ENCODE results near the gene PRPF31.
"Not testable (repeated sequence)": the region's sequence is repeated elsewhere in the genome, so short reads cannot be mapped to it uniquely, and the experiment has no call there.

The PRPF31 gene

GRCh38 chr19:54099190-54099902, 16.2 kb upstream of the PRPF31 start:
- H3K27me3 ChIP-seq (replicated peaks; ENCODE audit: control insufficient read depth, insufficient read depth, low read length), result no peaks in the 10 kb centered on the region

GRCh38 chr19:54099903-54100255, 15.7 kb upstream of the PRPF31 start:
- not testable (repeated sequence) for DNase-seq (ENCODE audit: extremely low read depth, insufficient read length); H3K27me3 ChIP-seq (replicated peaks; ENCODE audit: control insufficient read depth, insufficient read depth, low read length); H3K36me3 ChIP-seq (ENCODE audit: control insufficient read depth, insufficient read depth, low read length); H3K4me3 ChIP-seq (replicated peaks; ENCODE audit: low read depth, low read length)

More at GRCh38 chr19:54099190-54099902, 16.2 kb upstream of the PRPF31 start:
- H3K36me3 ChIP-seq (ENCODE audit: control insufficient read depth, insufficient read depth, low read length), result no peaks in the 10 kb centered on the region
- TF ChIP-seq CTCF (IDR thresholded peaks at IDR 0.05; ENCODE audit: insufficient read depth, low read length, poor library complexity, severe bottlenecking), result no peak
- DNase-seq (ENCODE audit: extremely low read depth, insufficient read length), result no peak
- no peak overlapping the region for H3K4me3 ChIP-seq (replicated peaks; ENCODE audit: low read depth, low read length)

- Histone ChIP-seq H3K27me3 (replicated peaks; ENCODE audit: control insufficient read depth, insufficient read depth, low read length) (no peaks in the 10 kb centered on the region), H3K4me3 (replicated peaks; ENCODE audit: low read depth, low read length) (no peak within 1 kb of the TSS), H3K36me3 (ENCODE audit: control insufficient read depth, insufficient read depth, low read length) (peaks cover 1% of the 10 kb centered on the region; the same call in 1 of the 2 replicates)
- TF ChIP-seq CTCF (IDR thresholded peaks at IDR 0.05; ENCODE audit: insufficient read depth, low read length, poor library complexity, severe bottlenecking), result no peak
- DNase-seq (ENCODE audit: extremely low read depth, insufficient read length), result no peak
These were observed 15.0 kb upstream of the PRPF31 start, which contains the start of gene OSCAR for GRCh38 chr19:54100561-54100960. Gene OSCAR, minus strand, starts transcription at chr19:54100803. Its CDS starts 11 bp downstream, at chr19:54100792.

- Histone ChIP-seq H3K36me3 (ENCODE audit: control insufficient read depth, insufficient read depth, low read length) (peaks cover 4% of the 10 kb centered on the region), H3K4me3 (replicated peaks; ENCODE audit: low read depth, low read length) (peak within 1 kb of the TSS; percentile 97), H3K27me3 (replicated peaks; ENCODE audit: control insufficient read depth, insufficient read depth, low read length) (no peaks in the 10 kb centered on the region)
- DNase-seq (ENCODE audit: extremely low read depth, insufficient read length), result peak; percentile 99
- no peak for TF ChIP-seq CTCF (IDR thresholded peaks at IDR 0.05; ENCODE audit: insufficient read depth, low read length, poor library complexity, severe bottlenecking)
These were observed 13.0 kb upstream of the PRPF31 start, which contains the start of gene NDUFA3 for GRCh38 chr19:54102421-54103169. Gene NDUFA3, plus strand, starts transcription at chr19:54102855. Its CDS starts 24 bp downstream, at chr19:54102879.

- TF ChIP-seq CTCF (IDR thresholded peaks at IDR 0.05; ENCODE audit: insufficient read depth, low read length, poor library complexity, severe bottlenecking), result no peak
- Histone ChIP-seq H3K4me3 (replicated peaks; ENCODE audit: low read depth, low read length) (no peak overlapping the region), H3K27me3 (replicated peaks; ENCODE audit: control insufficient read depth, insufficient read depth, low read length) (no peaks in the 10 kb centered on the region), H3K36me3 (ENCODE audit: control insufficient read depth, insufficient read depth, low read length) (peaks cover 23% of the 10 kb centered on the region)
- no peak for DNase-seq (ENCODE audit: extremely low read depth, insufficient read length)
These were observed 10.4 kb upstream of the PRPF31 start for GRCh38 chr19:54104998-54105715.

GRCh38 chr19:54105796-54106195, 9.8 kb upstream of the PRPF31 start:
- no peak overlapping the region for H3K4me3 ChIP-seq (replicated peaks; ENCODE audit: low read depth, low read length)
- H3K36me3 ChIP-seq (ENCODE audit: control insufficient read depth, insufficient read depth, low read length), result peaks cover 23% of the 10 kb centered on the region
- H3K27me3 ChIP-seq (replicated peaks; ENCODE audit: control insufficient read depth, insufficient read depth, low read length), result no peaks in the 10 kb centered on the region
- DNase-seq (ENCODE audit: extremely low read depth, insufficient read length), result no peak
- no peak for TF ChIP-seq CTCF (IDR thresholded peaks at IDR 0.05; ENCODE audit: insufficient read depth, low read length, poor library complexity, severe bottlenecking)
